ENCODE data around the gene CES1.

DNA sequence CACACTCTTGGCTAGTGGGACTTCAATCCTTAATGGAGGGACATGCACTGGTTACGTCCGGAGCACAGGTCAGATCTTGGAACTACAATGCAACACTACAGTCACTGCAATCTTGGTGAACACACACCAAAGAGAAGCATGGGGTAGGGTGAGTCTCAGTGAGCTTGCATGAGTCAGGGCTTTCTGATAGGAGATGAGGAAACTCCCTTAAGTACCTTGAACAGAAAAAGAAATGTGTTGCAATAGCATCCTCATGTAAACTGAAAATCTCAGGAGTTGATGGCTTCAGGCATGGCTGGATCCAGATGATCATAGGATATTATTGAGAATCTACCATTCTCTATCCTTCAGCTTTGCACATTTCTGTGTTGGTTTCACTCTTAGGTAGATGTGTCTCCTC lies 54.1 kb downstream of the CES1 start:
- TF ChIP-seq, protein P1, sequence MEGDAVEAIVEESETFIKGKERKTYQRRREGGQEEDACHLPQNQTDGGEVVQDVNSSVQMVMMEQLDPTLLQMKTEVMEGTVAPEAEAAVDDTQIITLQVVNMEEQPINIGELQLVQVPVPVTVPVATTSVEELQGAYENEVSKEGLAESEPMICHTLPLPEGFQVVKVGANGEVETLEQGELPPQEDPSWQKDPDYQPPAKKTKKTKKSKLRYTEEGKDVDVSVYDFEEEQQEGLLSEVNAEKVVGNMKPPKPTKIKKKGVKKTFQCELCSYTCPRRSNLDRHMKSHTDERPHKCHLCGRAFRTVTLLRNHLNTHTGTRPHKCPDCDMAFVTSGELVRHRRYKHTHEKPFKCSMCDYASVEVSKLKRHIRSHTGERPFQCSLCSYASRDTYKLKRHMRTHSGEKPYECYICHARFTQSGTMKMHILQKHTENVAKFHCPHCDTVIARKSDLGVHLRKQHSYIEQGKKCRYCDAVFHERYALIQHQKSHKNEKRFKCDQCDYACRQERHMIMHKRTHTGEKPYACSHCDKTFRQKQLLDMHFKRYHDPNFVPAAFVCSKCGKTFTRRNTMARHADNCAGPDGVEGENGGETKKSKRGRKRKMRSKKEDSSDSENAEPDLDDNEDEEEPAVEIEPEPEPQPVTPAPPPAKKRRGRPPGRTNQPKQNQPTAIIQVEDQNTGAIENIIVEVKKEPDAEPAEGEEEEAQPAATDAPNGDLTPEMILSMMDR (IDR thresholded peaks at IDR 0.05): no peak
- TF ChIP-seq POLR2A (IDR thresholded peaks at IDR 0.05) (no peak), EP300 (IDR thresholded peaks at IDR 0.05) (no peak)

All from ovary (tissue), 3 donors.